Nephron (organoid): ENCODE results near the gene INIP.

Experiments used
- H3K27ac Mint-ChIP-seq, 3 experiments: 2 replicates each; pipeline ENCODE4 v1.8.0; 2020; ENCODE audit warnings: mixed read lengths in 3 of 3, mild to moderate bottlenecking in 2 of 3, moderate library complexity in 1 of 3
- H3K27me3 Mint-ChIP-seq: 2 replicates; pipeline ENCODE4 v1.8.0; 2021; ENCODE audit warnings: low read depth, mild to moderate bottlenecking, moderate library complexity, mixed read lengths
- H3K36me3 Mint-ChIP-seq: 2 replicates; pipeline ENCODE4 v1.8.0; 2020; ENCODE audit warnings: low read depth, mixed read lengths
- H3K4me1 Mint-ChIP-seq: 2 replicates; pipeline ENCODE4 v1.8.0; 2020; ENCODE audit warnings: mixed read lengths
- H3K4me3 Mint-ChIP-seq, 3 experiments: 2 replicates each; pipeline ENCODE4 v1.8.0; 2020; ENCODE audit warnings: mild to moderate bottlenecking in 3 of 3, mixed read lengths in 3 of 3, moderate library complexity in 2 of 3
- H3K9me3 Mint-ChIP-seq: 2 replicates; pipeline ENCODE4 v1.8.0; 2020; ENCODE audit warnings: mixed read lengths
- TF ChIP-seq, protein P1 (sequence below), 3 experiments: fragments of 200-600 bp; sonication (generic); IDR thresholded peaks; one replicate each; pipeline ENCODE4 v1.5.0; 2021; ENCODE audit warnings: antibody characterized with exemption in 3 of 3; ENCODE audit not compliant: unreplicated experiment in 3 of 3

The INIP gene

DNA sequence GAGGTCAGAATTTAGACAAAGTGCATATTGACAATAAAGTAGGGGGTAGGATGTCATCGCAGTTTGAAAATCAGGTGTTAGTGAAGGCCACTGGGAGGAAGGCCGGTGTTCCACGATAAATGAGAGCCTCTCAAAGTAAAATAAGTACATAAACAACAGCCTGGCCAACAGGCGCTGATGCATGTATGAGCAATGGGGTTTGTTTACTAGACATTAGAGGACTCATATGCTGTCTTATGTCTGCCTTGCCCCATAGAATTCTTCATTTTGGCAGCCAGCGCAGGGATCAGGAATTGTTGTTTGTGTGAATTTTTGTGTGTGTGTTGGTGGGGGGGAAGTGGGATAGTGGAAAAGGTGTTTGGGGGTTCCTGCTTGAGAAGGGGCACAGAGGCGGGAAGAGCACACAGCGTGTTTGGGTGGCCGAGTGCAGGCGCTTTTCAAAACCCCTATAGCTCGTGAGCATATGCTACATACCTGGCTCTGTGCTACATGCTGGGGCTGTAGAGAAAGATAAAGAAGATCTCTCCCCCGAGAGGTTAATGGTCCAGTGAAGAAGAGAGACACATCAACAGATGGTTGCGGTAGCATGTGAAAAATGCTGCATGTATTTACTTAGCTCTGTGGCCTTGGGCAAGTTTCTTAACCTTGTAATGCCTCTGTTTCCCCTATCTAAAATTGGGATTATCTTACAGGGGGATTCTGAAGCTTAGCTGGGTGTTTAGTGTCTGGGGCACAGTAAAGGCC lies 44.2 kb upstream of the INIP start:
- Mint-ChIP-seq H3K27ac (peak overlapping the region in 2 of 3 experiments; percentile 33 to 83), H3K9me3 (peaks cover 7% of the 10 kb centered on the region), H3K4me1 (peaks cover 42% of the 10 kb centered on the region), H3K4me3 (no peak overlapping the region), H3K27me3 (peaks cover 8% of the 10 kb centered on the region), H3K36me3 (peaks cover 5% of the 10 kb centered on the region)
- TF ChIP-seq, protein P1, sequence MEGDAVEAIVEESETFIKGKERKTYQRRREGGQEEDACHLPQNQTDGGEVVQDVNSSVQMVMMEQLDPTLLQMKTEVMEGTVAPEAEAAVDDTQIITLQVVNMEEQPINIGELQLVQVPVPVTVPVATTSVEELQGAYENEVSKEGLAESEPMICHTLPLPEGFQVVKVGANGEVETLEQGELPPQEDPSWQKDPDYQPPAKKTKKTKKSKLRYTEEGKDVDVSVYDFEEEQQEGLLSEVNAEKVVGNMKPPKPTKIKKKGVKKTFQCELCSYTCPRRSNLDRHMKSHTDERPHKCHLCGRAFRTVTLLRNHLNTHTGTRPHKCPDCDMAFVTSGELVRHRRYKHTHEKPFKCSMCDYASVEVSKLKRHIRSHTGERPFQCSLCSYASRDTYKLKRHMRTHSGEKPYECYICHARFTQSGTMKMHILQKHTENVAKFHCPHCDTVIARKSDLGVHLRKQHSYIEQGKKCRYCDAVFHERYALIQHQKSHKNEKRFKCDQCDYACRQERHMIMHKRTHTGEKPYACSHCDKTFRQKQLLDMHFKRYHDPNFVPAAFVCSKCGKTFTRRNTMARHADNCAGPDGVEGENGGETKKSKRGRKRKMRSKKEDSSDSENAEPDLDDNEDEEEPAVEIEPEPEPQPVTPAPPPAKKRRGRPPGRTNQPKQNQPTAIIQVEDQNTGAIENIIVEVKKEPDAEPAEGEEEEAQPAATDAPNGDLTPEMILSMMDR (IDR thresholded peaks at IDR 0.05; ENCODE audit: unreplicated experiment in 3 of 3): no peak

DNA sequence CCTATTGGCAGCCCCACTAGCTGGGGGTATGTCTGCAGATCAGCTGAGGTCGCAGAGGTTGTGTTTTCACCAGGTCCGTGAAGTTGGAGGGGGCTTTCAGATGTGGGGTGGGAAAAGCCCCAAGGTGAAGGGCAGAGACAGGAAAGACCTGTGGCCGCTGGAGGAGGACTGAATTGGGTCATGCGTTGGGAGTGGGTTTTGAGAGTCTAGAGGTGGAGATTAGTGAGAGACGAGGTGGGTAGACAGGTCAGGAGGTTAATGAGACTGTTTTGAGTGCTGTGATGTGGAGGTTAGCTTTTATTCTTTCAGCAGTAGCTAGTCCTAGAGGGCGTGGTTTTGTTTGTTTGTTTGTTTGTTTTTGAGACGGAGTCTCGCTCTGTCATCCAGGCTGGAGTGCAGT lies 42.9 kb upstream of the INIP start:
- Mint-ChIP-seq H3K36me3 (peaks cover 5% of the 10 kb centered on the region), H3K27me3 (peaks cover 8% of the 10 kb centered on the region), H3K4me1 (peaks cover 49% of the 10 kb centered on the region), H3K4me3 (no peak overlapping the region), H3K27ac (peak overlapping the region in 1 of 3 experiments; percentile 49), H3K9me3 (no peaks in the 10 kb centered on the region)
- TF ChIP-seq, protein P1 (IDR thresholded peaks at IDR 0.05; ENCODE audit: unreplicated experiment in 3 of 3): no peak

DNA sequence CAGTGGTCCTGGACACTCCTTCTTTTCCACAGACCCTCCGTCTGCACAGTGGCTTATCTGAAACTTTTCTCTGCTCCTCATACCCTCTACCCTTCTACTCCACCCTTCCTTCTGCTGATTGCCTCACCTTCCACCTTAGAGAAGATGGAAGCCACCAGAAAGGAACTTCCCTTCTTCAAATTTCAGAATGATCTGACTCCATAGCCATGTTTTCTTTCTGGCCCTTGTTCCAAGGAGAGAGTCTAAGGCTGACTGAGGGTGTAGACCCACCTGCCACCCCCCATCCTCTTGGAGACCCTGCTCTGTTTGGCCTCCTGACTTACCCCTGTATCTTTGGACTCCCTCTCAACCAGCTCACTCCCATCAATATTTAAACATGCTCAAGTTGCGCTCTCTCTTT lies 40.0 kb upstream of the INIP start:
- Mint-ChIP-seq H3K36me3 (no peaks in the 10 kb centered on the region), H3K4me1 (peaks cover 63% of the 10 kb centered on the region), H3K27me3 (peaks cover 8% of the 10 kb centered on the region), H3K4me3 (no peak overlapping the region), H3K9me3 (no peaks in the 10 kb centered on the region), H3K27ac (peak overlapping the region; percentile 19 to 69 (median 24))
- TF ChIP-seq, protein P1 (IDR thresholded peaks at IDR 0.05; ENCODE audit: unreplicated experiment in 3 of 3): no peak

GRCh38 chr9:112757282-112757883 lies 39.5 kb upstream of the INIP start:
- peaks cover 8% of the 10 kb centered on the region for H3K27me3 Mint-ChIP-seq
- H3K9me3 Mint-ChIP-seq: no peaks in the 10 kb centered on the region
- H3K4me1 Mint-ChIP-seq: peaks cover 64% of the 10 kb centered on the region
- TF ChIP-seq, protein P1 (IDR thresholded peaks at IDR 0.05; ENCODE audit: unreplicated experiment in 3 of 3): no peak
- H3K36me3 Mint-ChIP-seq: no peaks in the 10 kb centered on the region
- peak overlapping the region in 1 of 3 experiments; percentile 11 for H3K4me3 Mint-ChIP-seq
- peak overlapping the region; percentile 19 to 69 (median 24) for H3K27ac Mint-ChIP-seq

GRCh38 chr9:112755675-112756074 lies 37.8 kb upstream of the INIP start:
- Mint-ChIP-seq H3K36me3 (no peaks in the 10 kb centered on the region), H3K27me3 (peaks cover 2% of the 10 kb centered on the region), H3K27ac (peak overlapping the region; percentile 7 to 43 (median 22)), H3K4me3 (peak overlapping the region in 1 of 3 experiments; percentile 20), H3K4me1 (peaks cover 62% of the 10 kb centered on the region), H3K9me3 (no peaks in the 10 kb centered on the region)
- TF ChIP-seq, protein P1 (IDR thresholded peaks at IDR 0.05; ENCODE audit: unreplicated experiment in 3 of 3): no peak
